ENCODE data around the gene NKAPD1.

- TF ChIP-seq GATA2 (IDR thresholded peaks at IDR 0.05; ENCODE audit: low read depth, low read length), result no peak
- TF ChIP-seq GATA3 (IDR thresholded peaks at IDR 0.05; ENCODE audit: low read depth, low read length), result no peak
Observed at GRCh38 chr11:112103446-112103845, 29.3 kb downstream of the NKAPD1 start.

Data from SH-SY5Y (cell line).